K562 (cell line): Measurements from ENCODE around the gene SHLD2. TPM values are rescaled to one million over a fixed set of nuclear protein-coding genes. Genes with fewer than 3 reads are reported as not detected.

ENCODE experiments used
- ATAC-seq: fragments of 200-7000 bp; cut with Tn5 transposase; 3 replicates; pipeline ENCODE4 v1.9.1; 2020; ENCODE audit warnings: moderate library complexity
- BruUV-seq: library from RNA; stranded (reverse); fragments of 400-500 nt; replicated peaks from 2 replicates; lab custom pipeline; 2021; lab: Mats Ljungman, UMichigan
- CTCF ChIA-PET: fragments of 300-600 bp; formaldehyde crosslinking; extraction: SDS; loops from one replicate; lab custom pipeline; 2021; ENCODE audit warnings: low intra/inter-chr PET ratio; lab: Yijun Ruan, JAX
- POLR2A ChIA-PET: fragments of 300-600, 350-650 bp; sonication (Branson Sonifier 250); formaldehyde crosslinking; extraction: SDS; loops from one replicate; lab custom pipeline; 2021; ENCODE audit warnings: antibody characterized with exemption, inconsistent platforms; lab: Yijun Ruan, JAX
- DNase-seq, 4 experiments: peaks; one replicate each; pipeline versions ENCODE4 v3.0.0 to v3.0.0-alpha.2; 2011 to 2018; ENCODE audit warnings: low spot score in 3 of 4, mixed read lengths in 3 of 4; ENCODE audit errors: extremely low read depth in 1 of 4
- FAIRE-seq: peaks from 2 replicates; lab custom pipeline; 2011; peaks lifted over from hg19 to GRCh38; lab: Jason Lieb, UNC
- H2AFZ ChIP-seq: 2 replicates; pipeline ENCODE4 v1.6.0; 2011; ENCODE audit warnings: low read depth, low read length, control low read depth, inconsistent platforms
- H3K27ac ChIP-seq: fragments of 200-600 bp; 3 replicates; pipeline ENCODE4 v1.8.0; 2011; ENCODE audit warnings: low read depth, mild to moderate bottlenecking, control low read depth, inconsistent platforms, low read length, moderate library complexity, mixed read lengths; ENCODE audit errors: extremely low read depth
- H3K27me3 ChIP-seq, 2 experiments: fragments of 300-600 bp in 1 of 2; 2 replicates in 1 of 2; 3 replicates in 1 of 2; pipeline versions ENCODE4 v1.6.0 to v1.8.0; 2011; ENCODE audit warnings: inconsistent platforms in 2 of 2, low read length in 2 of 2, mild to moderate bottlenecking in 1 of 2, mixed read lengths in 1 of 2, moderate library complexity in 1 of 2; ENCODE audit not compliant: control insufficient read depth in 2 of 2, insufficient read depth in 2 of 2
- H3K36me3 ChIP-seq: fragments of 300-600 bp; 3 replicates; pipeline ENCODE4 v1.8.0; 2011; ENCODE audit warnings: mild to moderate bottlenecking, low read length, inconsistent platforms; ENCODE audit not compliant: control insufficient read depth, insufficient read depth
- H3K4me1 ChIP-seq, 2 experiments: fragments of 200-600 bp in 1 of 2; replicated peaks in 1 of 2; 2 replicates in 1 of 2; 3 replicates in 1 of 2; pipeline versions ENCODE4 v1.5.1 to v1.8.0; 2011; ENCODE audit warnings: inconsistent platforms in 2 of 2, low read length in 2 of 2, mild to moderate bottlenecking in 1 of 2, mixed read lengths in 1 of 2, moderate library complexity in 1 of 2; ENCODE audit not compliant: control insufficient read depth in 2 of 2, insufficient read depth in 2 of 2
- H3K4me2 ChIP-seq: 2 replicates; pipeline ENCODE4 v1.6.1; 2011; ENCODE audit warnings: low read length, control low read depth, inconsistent platforms, mixed read lengths; ENCODE audit not compliant: insufficient read depth
- H3K4me3 ChIP-seq: fragments of 200-600 bp; sonication (generic), shearing (Covaris generic); 2 replicates; pipeline ENCODE4 v1.5.1; 2016; ENCODE audit warnings: control low read depth, inconsistent platforms
- H3K79me2 ChIP-seq: fragments of 200-600 bp; 3 replicates; pipeline ENCODE4 v1.8.0; 2011; ENCODE audit warnings: low read length, inconsistent platforms; ENCODE audit not compliant: control insufficient read depth, insufficient read depth
- H3K9ac ChIP-seq, 2 experiments: 2 replicates each; pipeline versions ENCODE4 v1.6.0 to v1.6.1; 2011; ENCODE audit warnings: low read depth in 2 of 2, low read length in 2 of 2, control low read depth in 1 of 2, inconsistent platforms in 1 of 2, mild to moderate bottlenecking in 1 of 2, mixed read lengths in 1 of 2; ENCODE audit not compliant: insufficient read depth in 1 of 2
- H3K9me1 ChIP-seq: one replicate; pipeline ENCODE4 v1.6.0; 2011; ENCODE audit warnings: inconsistent platforms, mild to moderate bottlenecking, low read length, moderate library complexity; ENCODE audit not compliant: control insufficient read depth, insufficient read depth
- H3K9me3 ChIP-seq: replicated peaks from 2 replicates; pipeline ENCODE4 v1.5.1; 2011; ENCODE audit warnings: low read depth, low read length, inconsistent platforms; ENCODE audit not compliant: control insufficient read depth, insufficient read depth
- H4K20me1 ChIP-seq: replicated peaks from 2 replicates; pipeline ENCODE4 v1.6.1; 2011; ENCODE audit warnings: low read length, inconsistent platforms, mixed read lengths; ENCODE audit not compliant: control insufficient read depth, insufficient read depth
- BCOR ChIP-seq: fragments of 450-650 bp; IDR thresholded peaks from 2 replicates; pipeline ENCODE4 v1.6.1; 2016
- BHLHE40 ChIP-seq: IDR thresholded peaks from 2 replicates; pipeline ENCODE4 v1.6.1; 2011; ENCODE audit warnings: low read length, improper control_type of control experiment
- CCNT2 ChIP-seq: IDR thresholded peaks from 2 replicates; pipeline ENCODE4 v1.6.1; 2011; ENCODE audit warnings: borderline replicate concordance, low read depth, mild to moderate bottlenecking, moderate library complexity, mixed read lengths, low read length; ENCODE audit not compliant: insufficient read length; ENCODE audit errors: extremely low read depth
- MAZ ChIP-seq, 2 experiments: fragments of 450-650 bp in 1 of 2; sonication (generic) in 1 of 2; formaldehyde crosslinking; IDR thresholded peaks in 1 of 2; conservative IDR thresholded peaks in 1 of 2; 2 replicates each; pipeline versions ENCODE4 v1.4.0 to v1.5.0; 2020; ENCODE audit warnings: mild to moderate bottlenecking in 1 of 2, missing genetic modification reagents in 1 of 2
- NFE2 ChIP-seq: IDR thresholded peaks from 2 replicates; pipeline ENCODE4 v1.6.1; 2014; ENCODE audit warnings: antibody characterized with exemption, low read depth
- NRF1 ChIP-seq, 2 experiments: fragments of 450-650 bp; IDR thresholded peaks in 1 of 2; conservative IDR thresholded peaks in 1 of 2; 2 replicates each; pipeline ENCODE4 v1.6.1; 2014; ENCODE audit warnings: mild to moderate bottlenecking in 2 of 2
- RBBP5 ChIP-seq: fragments of 200-600 bp; sonication (generic); IDR thresholded peaks from 2 replicates; pipeline ENCODE4 v1.6.1; 2012; ENCODE audit warnings: borderline replicate concordance, mild to moderate bottlenecking, low read length, control low read depth, inconsistent platforms; ENCODE audit not compliant: insufficient read depth, poor library complexity, severe bottlenecking
- TOE1 ChIP-seq, 2 experiments: fragments of 450-650 bp in 1 of 2; sonication (generic) in 1 of 2; formaldehyde crosslinking in 1 of 2; IDR thresholded peaks; 2 replicates each; pipeline versions ENCODE4 v1.7.1 to v1.8.0; 2016 to 2022; ENCODE audit warnings: borderline replicate concordance in 2 of 2, mild to moderate bottlenecking in 2 of 2, antibody characterized with exemption in 1 of 2, inconsistent platforms in 1 of 2, low read depth in 1 of 2, missing genetic modification reagents in 1 of 2, moderate library complexity in 1 of 2
- ZNF143 ChIP-seq: sonication (generic); formaldehyde crosslinking; IDR thresholded peaks from 2 replicates; pipeline ENCODE4 v1.9.0; 2022; ENCODE audit warnings: mild to moderate bottlenecking, missing genetic modification reagents
- ZNF431 ChIP-seq: sonication (generic); formaldehyde crosslinking; IDR thresholded peaks from 2 replicates; pipeline ENCODE4 v1.8.0; 2022; ENCODE audit warnings: mild to moderate bottlenecking, missing genetic modification reagents
- ZNF584 ChIP-seq: fragments of 200-800 bp; sonication (Bioruptor generic); IDR thresholded peaks from 2 replicates; pipeline ENCODE4 v1.6.1; 2016; ENCODE audit warnings: low read depth, mild to moderate bottlenecking, missing genetic modification characterization, missing compliant biosample characterization
- WGBS: fragments of 100-300 bp; shearing (Covaris generic); methylation state at CpG from one replicate; pipeline ENCODE4 v1.1.6; 2016; ENCODE audit warnings: low coverage, mixed read lengths; ENCODE audit not compliant: insufficient coverage; ENCODE audit errors: missing lambda C conversion rate; 5-methylcytosine and 5-hydroxymethylcytosine counted together
- in situ Hi-C: fragments of 300-500 bp; cut with MboI; formaldehyde crosslinking; loops from 4 replicates; pipeline ENCODE4 v1.15.0; 2018; ENCODE audit warnings: inconsistent platforms, mixed read lengths
- intact Hi-C: fragments of 100-400 bp; cut with micrococcal nuclease; formaldehyde crosslinking; loops from 2 replicates; pipeline ENCODE4 v1.14.2; 2022
- polyA plus RNA-seq, 8 experiments: library from polyadenylated mRNA; depleted of rRNA in 4 of 8; stranded (reverse) in 5 of 8; unstranded in 3 of 8; fragments of >200 nt; fragmentation: Nextera tagmentation in 2 of 8; fragmentation: Illumina TruSeq in 1 of 8; extraction: Ambion mirVana in 2 of 8; extraction: Trizol in 1 of 8; gene quantifications; 2 replicates each; pipeline versions ENCODE4 v1.2.1 to v1.2.3, GENCODE V29; 2011 to 2014; ENCODE audit warnings: inconsistent platforms in 1 of 8, missing spikeins in 1 of 8
- total RNA-seq, 7 experiments: library from RNA; depleted of rRNA in 6 of 7; stranded (reverse); fragments of >200 nt in 6 of 7; fragmentation: Illumina TruSeq in 2 of 7; extraction: Trizol in 2 of 7; gene quantifications; 2 replicates each; pipeline versions ENCODE4 v1.2.1 to v1.2.3, GENCODE V29; 2011 to 2021; ENCODE audit warnings: low replicate concordance in 1 of 7
- TF ChIP-seq, protein P1 (sequence below): fragments of 200-800 bp; sonication (Bioruptor generic); IDR thresholded peaks from 2 replicates; pipeline ENCODE4 v1.6.1; 2017; ENCODE audit warnings: missing genetic modification characterization, missing compliant biosample characterization
- TF ChIP-seq, protein P2 (sequence below), 2 experiments: fragments of 250-450 bp in 1 of 2; fragments of 450-650 bp in 1 of 2; sonication (Bioruptor Pico) in 1 of 2; IDR thresholded peaks; 2 replicates each; pipeline versions ENCODE4 v1.6.1 to v1.8.0; 2016 to 2021; ENCODE audit warnings: mild to moderate bottlenecking in 2 of 2, moderate library complexity in 2 of 2, missing compliant biosample characterization in 1 of 2, missing genetic modification characterization in 1 of 2
- TF ChIP-seq, protein P3 (sequence below): sonication (generic); formaldehyde crosslinking; IDR thresholded peaks from 2 replicates; pipeline ENCODE4 v1.8.0; 2022; ENCODE audit warnings: missing genetic modification reagents, mild to moderate bottlenecking, borderline replicate concordance

Gene SHLD2
- total and polyA plus RNA-seq, 9 of the 15 experiments (the other 6 are each of a cell fraction or from before 2014, with no cell fraction given): 21.6 to 51.2 (median 39.4) TPM

DNA sequence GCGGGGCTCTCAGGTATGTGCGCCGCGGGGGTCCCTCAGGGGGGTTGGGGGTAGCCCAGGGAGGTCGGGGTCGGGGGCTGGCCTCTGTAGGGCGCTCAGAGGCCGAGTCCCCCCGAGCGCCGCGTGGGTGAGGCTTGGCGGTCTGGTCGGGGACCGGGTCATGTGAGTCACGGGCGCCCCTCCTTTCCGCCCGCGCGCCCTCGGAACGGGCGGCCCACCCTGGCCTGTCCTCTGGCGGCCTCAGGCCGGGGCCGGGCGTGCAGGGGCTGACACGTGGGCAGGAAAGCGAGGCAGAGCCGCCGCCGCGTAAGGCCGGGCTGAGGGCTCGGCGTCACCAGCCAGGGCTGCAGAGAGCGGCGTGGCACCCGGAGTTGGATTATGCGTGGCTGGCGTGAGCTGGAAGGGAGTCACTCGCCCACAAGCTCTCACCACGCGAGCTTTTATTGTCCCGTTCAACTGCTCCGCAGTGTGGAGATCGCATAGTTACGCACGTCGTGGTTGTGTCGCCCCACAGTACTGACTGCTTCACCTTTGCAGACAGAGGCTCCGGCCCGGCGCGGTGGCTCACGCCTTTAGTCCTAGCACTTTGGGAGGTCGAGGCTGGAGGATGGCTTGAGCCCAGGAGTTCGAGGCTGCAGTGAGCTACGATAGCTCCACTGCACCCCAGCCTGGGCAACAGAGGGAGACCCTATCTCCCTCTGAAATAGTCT, 385 bp downstream of the SHLD2 start:
- no peaks in the 10 kb centered on the region for H3K9me1 ChIP-seq
- peaks cover 32% of the 10 kb centered on the region; the same call in 2 of the 3 replicates for H3K36me3 ChIP-seq
- POLR2A ChIA-PET: interaction anchor here (0.6 to 2.5 kb wide), 6 partner anchors 11 to 409 kb away, joined by 3 to 13 read pairs (median 3); partner anchors contain the start of gene MINPP1
- peak overlapping the region; percentile 84 for H2AFZ ChIP-seq
- peak overlapping the region; percentile 87 to 99 for H3K9ac ChIP-seq
- CTCF ChIA-PET: no interaction called here
- H3K27ac ChIP-seq: peak overlapping the region; percentile 95
- DNase-seq (peak in 1 of 4 experiments; percentile 79), ATAC-seq (peak; percentile 73), FAIRE-seq (peak; percentile 40)
- H3K79me2 ChIP-seq: peaks cover 79% of the 10 kb centered on the region
- H3K9me3 ChIP-seq: no peaks in the 10 kb centered on the region
- H3K4me2 ChIP-seq: peak overlapping the region; percentile 93
- peak overlapping the region; percentile 64 for H3K4me3 ChIP-seq
- peaks cover 4% of the 10 kb centered on the region; the same call in 1 of the 2 replicates for H4K20me1 ChIP-seq
- H3K4me1 ChIP-seq: peaks cover 6 to 14% of the 10 kb centered on the region in 2 experiments
- in situ Hi-C loops (no loop called here), intact Hi-C loops (no loop called here)
- no peaks in the 10 kb centered on the region for H3K27me3 ChIP-seq
- WGBS: 0% methylated on average over 24 of the region's 60 CpGs
- TSS peak; percentile 50 for BruUV-seq
- TF ChIP-seq, protein P1, sequence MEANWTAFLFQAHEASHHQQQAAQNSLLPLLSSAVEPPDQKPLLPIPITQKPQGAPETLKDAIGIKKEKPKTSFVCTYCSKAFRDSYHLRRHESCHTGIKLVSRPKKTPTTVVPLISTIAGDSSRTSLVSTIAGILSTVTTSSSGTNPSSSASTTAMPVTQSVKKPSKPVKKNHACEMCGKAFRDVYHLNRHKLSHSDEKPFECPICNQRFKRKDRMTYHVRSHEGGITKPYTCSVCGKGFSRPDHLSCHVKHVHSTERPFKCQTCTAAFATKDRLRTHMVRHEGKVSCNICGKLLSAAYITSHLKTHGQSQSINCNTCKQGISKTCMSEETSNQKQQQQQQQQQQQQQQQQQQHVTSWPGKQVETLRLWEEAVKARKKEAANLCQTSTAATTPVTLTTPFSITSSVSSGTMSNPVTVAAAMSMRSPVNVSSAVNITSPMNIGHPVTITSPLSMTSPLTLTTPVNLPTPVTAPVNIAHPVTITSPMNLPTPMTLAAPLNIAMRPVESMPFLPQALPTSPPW: peak; percentile 83
- TF ChIP-seq NRF1 (conservative IDR thresholded peaks at IDR 0.05 in 1 of 2, IDR thresholded peaks at IDR 0.05 in 1 of 2) (peak; percentile 30 to 35; a peak in 1 of 4 replicates), TOE1 (IDR thresholded peaks at IDR 0.05; ENCODE audit: borderline replicate concordance) (peak; percentile 32; the same call in 1 of the 2 replicates), TOE1 (CRISPR knock-in tag; IDR thresholded peaks at IDR 0.05; ENCODE audit: borderline replicate concordance, low read depth) (no peak), CCNT2 (peak; percentile 40), BCOR (no peak), RBBP5 (peak; percentile 60), ZNF431 (CRISPR knock-in tag) (peak; percentile 30; the same call in 1 of the 2 replicates), ZNF584 (CRISPR knock-in tag) (peak; percentile 52; the same call in 1 of the 2 replicates), MAZ (CRISPR knock-in tag; conservative IDR thresholded peaks at IDR 0.05 in 1 of 2, IDR thresholded peaks at IDR 0.05 in 1 of 2) (peak; percentile 53 to 70; a peak in 3 of 4 replicates), NFE2 (no peak), BHLHE40 (peak; percentile 77), ZNF143 (CRISPR knock-in tag) (no peak)
- TF ChIP-seq, protein P2, sequence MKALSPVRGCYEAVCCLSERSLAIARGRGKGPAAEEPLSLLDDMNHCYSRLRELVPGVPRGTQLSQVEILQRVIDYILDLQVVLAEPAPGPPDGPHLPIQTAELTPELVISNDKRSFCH (CRISPR knock-in tag; IDR thresholded peaks at IDR 0.05): no peak
- TF ChIP-seq, protein P2 (tag; IDR thresholded peaks at IDR 0.05): peak; percentile 31; the same call in 1 of the 2 replicates
- TF ChIP-seq, protein P3, sequence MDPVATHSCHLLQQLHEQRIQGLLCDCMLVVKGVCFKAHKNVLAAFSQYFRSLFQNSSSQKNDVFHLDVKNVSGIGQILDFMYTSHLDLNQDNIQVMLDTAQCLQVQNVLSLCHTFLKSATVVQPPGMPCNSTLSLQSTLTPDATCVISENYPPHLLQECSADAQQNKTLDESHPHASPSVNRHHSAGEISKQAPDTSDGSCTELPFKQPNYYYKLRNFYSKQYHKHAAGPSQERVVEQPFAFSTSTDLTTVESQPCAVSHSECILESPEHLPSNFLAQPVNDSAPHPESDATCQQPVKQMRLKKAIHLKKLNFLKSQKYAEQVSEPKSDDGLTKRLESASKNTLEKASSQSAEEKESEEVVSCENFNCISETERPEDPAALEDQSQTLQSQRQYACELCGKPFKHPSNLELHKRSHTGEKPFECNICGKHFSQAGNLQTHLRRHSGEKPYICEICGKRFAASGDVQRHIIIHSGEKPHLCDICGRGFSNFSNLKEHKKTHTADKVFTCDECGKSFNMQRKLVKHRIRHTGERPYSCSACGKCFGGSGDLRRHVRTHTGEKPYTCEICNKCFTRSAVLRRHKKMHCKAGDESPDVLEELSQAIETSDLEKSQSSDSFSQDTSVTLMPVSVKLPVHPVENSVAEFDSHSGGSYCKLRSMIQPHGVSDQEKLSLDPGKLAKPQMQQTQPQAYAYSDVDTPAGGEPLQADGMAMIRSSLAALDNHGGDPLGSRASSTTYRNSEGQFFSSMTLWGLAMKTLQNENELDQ (CRISPR knock-in tag): no peak
